Activated CD8-positive, alpha-beta T cell treated with anti-CD3 and anti-CD28 coated beads for 36 hours (primary cell): ENCODE results near the gene TCF7L2. TPM values are rescaled to one million over a fixed set of nuclear protein-coding genes. Genes with fewer than 3 reads are reported as not detected.

Experiments
- ATAC-seq: fragments of 200-7000 bp; cut with Tn5 transposase; one replicate; pipeline ENCODE4 v1.10.0; 2021; ENCODE audit warnings: mild to moderate bottlenecking, moderate library complexity
- CTCF ChIA-PET: fragments of 350-600 bp; sonication (Branson Sonifier 250); formaldehyde crosslinking; loops from one replicate; lab custom pipeline; 2021; ENCODE audit warnings: antibody characterized with exemption; lab: Charles Lee
- POLR2A ChIA-PET: fragments of 350-600 bp; sonication (Branson Sonifier 250); formaldehyde crosslinking; loops from one replicate; lab custom pipeline; 2021; ENCODE audit warnings: antibody characterized with exemption; lab: Charles Lee
- DNase-seq: peaks from one replicate; pipeline ENCODE4 v3.0.0-alpha.2; 2020
- H3K27ac Mint-ChIP-seq: one replicate; pipeline ENCODE4 v1.8.0; 2021; ENCODE audit warnings: mild to moderate bottlenecking, mixed read lengths
- H3K27me3 Mint-ChIP-seq: one replicate; pipeline ENCODE4 v1.8.0; 2021; ENCODE audit warnings: mixed read lengths
- H3K36me3 Mint-ChIP-seq: one replicate; pipeline ENCODE4 v1.8.0; 2021; ENCODE audit warnings: low read depth, mixed read lengths
- H3K4me1 Mint-ChIP-seq: one replicate; pipeline ENCODE4 v1.8.0; 2021; ENCODE audit warnings: low read depth, mixed read lengths
- H3K4me3 Mint-ChIP-seq: one replicate; pipeline ENCODE4 v1.8.0; 2021; ENCODE audit warnings: mild to moderate bottlenecking, moderate library complexity, mixed read lengths
- H3K9me3 Mint-ChIP-seq: one replicate; pipeline ENCODE4 v1.8.0; 2021; ENCODE audit warnings: mixed read lengths
- intact Hi-C: fragments of 100-400 bp; cut with micrococcal nuclease; formaldehyde crosslinking; loops from one replicate; pipeline ENCODE4 v1.10.0; 2022
- total RNA-seq, 2 experiments: library from RNA; stranded (reverse); gene quantifications; one replicate each; pipeline ENCODE4 v1.2.3, GENCODE V29; 2021
- TF ChIP-seq, protein P1 (sequence below): fragments of 200-600 bp; IDR thresholded peaks from one replicate; pipeline ENCODE4 v1.8.0; 2022; ENCODE audit warnings: antibody characterized with exemption, mild to moderate bottlenecking

TCF7L2 gene
- total RNA-seq, 2 experiments from 2014 or later: 1.5 to 1.6 TPM

DNA sequence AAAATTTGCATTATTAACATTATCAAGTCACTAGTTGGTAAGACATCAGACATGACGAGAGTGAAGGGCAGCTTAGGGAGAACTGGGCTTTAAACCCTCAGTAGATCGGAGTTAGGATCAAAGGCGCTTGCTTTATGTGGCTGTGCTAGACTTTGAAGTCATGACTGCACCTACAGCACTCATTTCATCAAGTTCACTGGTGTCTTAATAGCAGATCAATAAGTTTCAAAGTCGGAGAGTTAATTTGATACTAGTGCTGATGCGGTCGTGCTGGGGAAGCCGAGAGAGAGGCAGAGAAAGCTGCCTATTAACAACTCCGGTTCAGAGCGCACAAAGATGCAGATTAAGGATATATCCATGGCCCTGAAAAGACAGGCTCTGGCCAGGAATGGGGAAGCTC is 172.9 kb downstream of the TCF7L2 start:
- ChIA-PET CTCF (no interaction called here), POLR2A (no interaction called here)
- H3K27ac Mint-ChIP-seq: no peak overlapping the region
- no peak overlapping the region for H3K4me3 Mint-ChIP-seq
- no peak for ATAC-seq
- TF ChIP-seq, protein P1, sequence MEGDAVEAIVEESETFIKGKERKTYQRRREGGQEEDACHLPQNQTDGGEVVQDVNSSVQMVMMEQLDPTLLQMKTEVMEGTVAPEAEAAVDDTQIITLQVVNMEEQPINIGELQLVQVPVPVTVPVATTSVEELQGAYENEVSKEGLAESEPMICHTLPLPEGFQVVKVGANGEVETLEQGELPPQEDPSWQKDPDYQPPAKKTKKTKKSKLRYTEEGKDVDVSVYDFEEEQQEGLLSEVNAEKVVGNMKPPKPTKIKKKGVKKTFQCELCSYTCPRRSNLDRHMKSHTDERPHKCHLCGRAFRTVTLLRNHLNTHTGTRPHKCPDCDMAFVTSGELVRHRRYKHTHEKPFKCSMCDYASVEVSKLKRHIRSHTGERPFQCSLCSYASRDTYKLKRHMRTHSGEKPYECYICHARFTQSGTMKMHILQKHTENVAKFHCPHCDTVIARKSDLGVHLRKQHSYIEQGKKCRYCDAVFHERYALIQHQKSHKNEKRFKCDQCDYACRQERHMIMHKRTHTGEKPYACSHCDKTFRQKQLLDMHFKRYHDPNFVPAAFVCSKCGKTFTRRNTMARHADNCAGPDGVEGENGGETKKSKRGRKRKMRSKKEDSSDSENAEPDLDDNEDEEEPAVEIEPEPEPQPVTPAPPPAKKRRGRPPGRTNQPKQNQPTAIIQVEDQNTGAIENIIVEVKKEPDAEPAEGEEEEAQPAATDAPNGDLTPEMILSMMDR: no peak
- no peaks in the 10 kb centered on the region for H3K36me3 Mint-ChIP-seq
- H3K9me3 Mint-ChIP-seq: no peaks in the 10 kb centered on the region
- peaks cover 4% of the 10 kb centered on the region for H3K4me1 Mint-ChIP-seq
- no peak for DNase-seq
- intact Hi-C loops: no loop called here
- H3K27me3 Mint-ChIP-seq: peaks cover 31% of the 10 kb centered on the region

DNA sequence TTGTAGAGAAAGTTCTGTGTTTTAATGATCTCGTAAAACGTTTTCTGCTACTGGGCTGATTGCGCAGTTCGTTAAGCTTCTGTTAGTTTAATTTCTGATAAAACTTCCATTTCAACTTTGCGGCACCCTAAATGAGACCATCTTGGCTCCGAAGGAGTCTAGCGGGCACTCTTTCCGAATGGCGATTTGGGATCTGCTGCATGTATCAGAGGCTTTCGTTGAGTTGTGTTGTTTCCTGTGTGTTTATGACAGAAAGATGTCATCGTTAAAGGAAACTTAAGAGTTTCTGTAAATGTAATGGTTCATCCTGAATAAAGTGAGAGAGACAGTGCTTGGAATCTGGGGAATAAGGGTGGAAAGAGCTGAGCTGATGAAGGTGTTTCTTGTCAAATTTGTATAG is 174.7 kb downstream of the TCF7L2 start:
- ChIA-PET CTCF (interaction anchor here (1.3 kb wide), 1 partner anchor 653 kb away, joined by 3 read pairs; no protein-coding TSS in a partner anchor), POLR2A (no interaction called here)
- intact Hi-C loops: no loop called here
- Mint-ChIP-seq H3K27ac (no peak overlapping the region), H3K9me3 (no peaks in the 10 kb centered on the region), H3K4me3 (no peak overlapping the region), H3K36me3 (no peaks in the 10 kb centered on the region), H3K4me1 (peaks cover 4% of the 10 kb centered on the region), H3K27me3 (peaks cover 36% of the 10 kb centered on the region)
- TF ChIP-seq, protein P1: no peak
- DNase-seq: no peak
- ATAC-seq: no peak

DNA sequence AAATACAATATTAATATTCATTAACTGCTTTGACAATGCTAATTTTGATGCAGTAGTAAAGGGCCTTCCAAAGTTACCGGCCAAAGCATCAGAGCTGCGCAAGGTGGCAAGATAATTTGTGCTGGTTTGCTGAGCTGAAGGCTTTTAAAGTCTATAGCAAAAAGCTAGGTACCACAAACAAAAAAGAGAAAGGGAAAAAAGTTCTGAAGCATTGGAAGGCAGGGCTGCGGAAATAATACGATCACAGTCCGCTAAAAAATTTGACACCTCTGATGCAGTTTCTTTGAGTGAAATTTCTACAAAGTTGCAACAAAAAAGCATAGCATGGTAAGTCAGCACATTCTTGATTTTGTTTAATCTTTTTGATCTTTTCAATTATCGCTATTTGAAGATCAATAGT is 175.6 kb downstream of the TCF7L2 start:
- TF ChIP-seq, protein P1: no peak
- no peak overlapping the region for H3K4me3 Mint-ChIP-seq
- H3K36me3 Mint-ChIP-seq: no peaks in the 10 kb centered on the region
- H3K9me3 Mint-ChIP-seq: no peaks in the 10 kb centered on the region
- CTCF ChIA-PET: interaction anchor here (0.6 to 1.3 kb wide), 6 partner anchors 8 to 653 kb away, joined by 3 read pairs; no protein-coding TSS in a partner anchor
- peaks cover 4% of the 10 kb centered on the region for H3K4me1 Mint-ChIP-seq
- DNase-seq (no peak), ATAC-seq (no peak)
- no peak overlapping the region for H3K27ac Mint-ChIP-seq
- intact Hi-C loops: no loop called here
- POLR2A ChIA-PET: no interaction called here
- peaks cover 32% of the 10 kb centered on the region for H3K27me3 Mint-ChIP-seq

DNA sequence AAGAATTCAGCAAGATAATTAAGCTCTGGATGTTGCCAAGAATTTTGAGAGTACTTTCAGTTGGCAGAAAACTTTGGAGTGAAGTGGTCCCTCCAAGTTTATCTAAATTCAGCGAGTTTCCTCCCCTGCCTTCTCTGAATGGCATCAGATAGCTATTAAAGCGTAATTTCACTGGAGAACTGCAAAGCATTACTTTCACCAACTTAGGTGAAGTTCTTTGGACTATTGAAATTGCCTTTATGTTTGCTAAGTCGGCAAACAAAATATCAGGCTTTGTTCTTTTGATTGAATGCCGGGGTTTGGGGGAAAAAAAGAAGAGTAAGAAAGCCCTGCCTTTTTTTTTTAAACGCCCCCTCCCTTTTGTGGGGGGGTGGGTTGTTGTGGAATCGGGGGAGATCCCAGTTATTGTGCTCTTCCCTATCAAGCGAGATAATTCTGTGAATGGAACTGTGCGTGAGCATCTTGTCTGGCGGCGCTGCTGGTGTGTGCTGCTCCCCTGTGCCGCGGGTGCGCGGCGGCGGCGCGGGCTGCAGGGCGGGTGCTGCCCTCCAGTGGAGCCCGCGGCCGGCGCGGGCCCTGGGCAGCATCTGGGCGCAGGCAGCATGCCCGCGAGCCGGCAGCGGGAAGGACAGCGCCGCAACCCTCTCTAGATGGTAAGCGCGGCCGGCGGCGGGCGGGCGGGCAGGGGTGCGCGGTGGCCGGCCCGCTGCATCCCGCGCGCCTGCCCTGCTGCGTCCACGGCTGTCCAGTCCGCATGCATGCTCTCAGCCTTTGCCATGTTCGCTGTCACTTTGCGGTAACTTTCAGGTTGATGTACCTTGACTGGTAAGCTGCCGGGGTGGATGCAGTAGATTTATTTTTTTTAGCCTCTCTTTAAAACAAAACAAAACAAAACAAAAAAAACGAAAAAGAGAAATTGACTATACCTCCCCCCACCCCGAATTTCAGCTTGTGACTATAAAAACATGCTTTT is 176.5 kb downstream of the TCF7L2 start:
- intact Hi-C loops: no loop called here
- Mint-ChIP-seq H3K4me1 (peaks cover 4% of the 10 kb centered on the region), H3K4me3 (peak overlapping the region; percentile 43), H3K27ac (no peak overlapping the region), H3K36me3 (no peaks in the 10 kb centered on the region), H3K27me3 (peaks cover 31% of the 10 kb centered on the region), H3K9me3 (no peaks in the 10 kb centered on the region)
- ChIA-PET POLR2A (interaction anchor here (0.9 kb wide), 1 partner anchor 9 kb away, joined by 3 read pairs; no protein-coding TSS in a partner anchor), CTCF (interaction anchor here (0.6 to 1.3 kb wide), 15 partner anchors 9 to 635 kb away, joined by 3 read pairs; no protein-coding TSS in a partner anchor)
- ATAC-seq (peak; percentile 97), DNase-seq (peak; percentile 64)
- TF ChIP-seq, protein P1: peak; percentile 63
